ENCODE results near the gene TADA2A.
"Not testable (repeated sequence)": the region's sequence is repeated elsewhere in the genome, so short reads cannot be mapped to it uniquely, and the experiment has no call there.

TADA2A gene

DNA sequence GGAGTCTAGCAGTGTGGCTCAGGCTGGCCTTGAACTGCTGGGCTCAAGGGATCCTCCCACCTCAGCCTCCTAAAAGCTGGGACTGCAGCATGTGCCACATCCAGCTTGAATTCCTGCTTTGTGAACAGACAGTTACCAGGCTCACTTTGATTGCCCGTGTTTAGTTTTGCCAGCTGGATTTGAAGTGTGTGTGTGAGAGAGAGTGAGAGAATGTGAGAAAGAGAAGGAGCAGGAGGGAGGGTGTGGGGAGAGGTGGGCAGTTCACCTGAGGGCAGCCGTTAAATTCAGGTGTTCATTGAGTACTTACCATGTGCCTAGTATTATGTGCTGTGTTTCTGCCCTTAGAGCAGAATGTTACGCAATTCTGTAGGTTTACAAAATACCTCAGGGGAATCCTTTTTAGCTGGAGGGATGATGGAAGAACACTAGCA, 87.7 kb downstream of the TADA2A start:
- no peak for DNase-seq

DNA sequence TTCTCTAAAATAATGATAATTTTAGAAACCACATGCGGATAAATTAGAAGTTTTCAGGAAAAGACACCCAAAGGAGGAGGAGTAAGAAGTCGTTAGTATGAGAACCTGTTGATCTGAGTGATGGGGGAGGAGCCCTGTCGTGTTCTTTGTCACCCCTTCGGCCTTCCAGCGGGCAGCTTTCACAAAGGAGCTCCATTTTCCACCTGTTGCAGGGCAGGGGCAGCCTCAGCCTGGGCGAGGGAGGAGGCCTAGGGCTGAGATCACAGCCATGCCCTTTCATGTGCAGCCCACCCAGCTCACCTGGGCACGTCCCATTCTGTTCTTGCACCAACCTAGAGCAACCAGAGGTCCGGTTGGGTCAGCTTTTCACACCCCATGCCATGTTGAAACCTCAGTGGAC, 88.3 kb downstream of the TADA2A start:
- no peak for DNase-seq

DNA sequence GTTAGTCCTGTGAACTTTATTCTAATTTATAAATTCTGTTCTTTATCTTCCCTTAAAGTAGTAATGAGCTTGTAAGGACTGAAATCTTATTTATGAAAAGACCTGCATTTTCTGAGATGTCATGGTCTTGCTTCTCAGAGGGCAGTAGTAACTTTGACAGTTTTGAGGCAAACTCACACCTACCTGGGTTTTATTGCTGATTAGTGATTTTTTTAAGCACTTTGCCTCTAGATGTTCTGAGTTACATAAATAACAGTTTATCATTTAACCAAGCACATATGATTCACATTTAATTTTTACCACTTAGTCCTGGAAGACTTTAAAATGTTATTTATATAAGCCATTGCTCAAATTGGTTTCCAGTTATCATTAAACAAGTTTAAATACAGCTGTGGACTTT, 93.7 kb downstream of the TADA2A start:
- DNase-seq = no peak

DNA sequence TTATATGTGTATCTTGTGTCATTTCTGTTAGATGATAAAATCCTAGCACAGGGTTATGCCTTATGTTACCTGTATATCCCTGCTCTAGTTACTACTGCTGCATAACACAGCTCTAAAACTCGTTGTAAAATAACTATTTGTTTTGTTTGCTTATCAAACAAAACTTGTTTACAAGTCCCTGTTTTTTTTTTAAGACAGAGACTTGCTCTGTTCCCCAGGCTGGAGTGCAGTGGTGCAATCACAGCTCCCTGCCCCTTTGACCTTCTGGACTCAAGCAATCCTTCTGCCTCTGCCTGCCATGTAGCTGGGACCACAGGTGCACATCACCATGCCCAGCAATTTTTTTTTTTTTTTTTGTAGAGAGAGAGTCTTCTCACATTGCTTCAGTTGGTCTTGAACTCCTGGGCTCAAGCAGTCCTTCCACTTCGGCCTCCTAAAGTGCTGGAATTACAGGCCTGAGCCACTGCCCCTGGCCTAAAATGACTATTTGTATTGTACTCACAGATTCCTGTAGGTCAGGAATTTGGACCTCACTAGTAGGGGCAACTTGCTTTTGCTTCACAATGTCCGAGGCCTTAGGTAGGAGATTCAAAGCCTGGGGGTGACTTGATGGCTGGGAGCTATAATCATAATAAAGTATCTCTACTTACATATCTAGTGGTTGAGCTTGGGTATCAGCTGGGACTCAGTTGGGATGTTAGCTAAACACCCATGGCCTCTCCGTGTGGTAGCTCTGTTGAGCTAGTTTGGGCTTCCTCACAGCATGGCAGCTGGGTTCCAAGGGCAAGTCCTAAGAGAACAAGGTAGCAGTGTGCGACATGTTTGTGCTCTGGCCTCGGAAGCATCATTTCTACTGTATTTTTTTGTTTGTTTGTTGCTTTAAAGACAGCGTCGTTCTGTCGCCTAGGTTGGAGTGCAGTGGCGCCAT, 95.6 kb downstream of the TADA2A start:
- no peak for DNase-seq

DNA sequence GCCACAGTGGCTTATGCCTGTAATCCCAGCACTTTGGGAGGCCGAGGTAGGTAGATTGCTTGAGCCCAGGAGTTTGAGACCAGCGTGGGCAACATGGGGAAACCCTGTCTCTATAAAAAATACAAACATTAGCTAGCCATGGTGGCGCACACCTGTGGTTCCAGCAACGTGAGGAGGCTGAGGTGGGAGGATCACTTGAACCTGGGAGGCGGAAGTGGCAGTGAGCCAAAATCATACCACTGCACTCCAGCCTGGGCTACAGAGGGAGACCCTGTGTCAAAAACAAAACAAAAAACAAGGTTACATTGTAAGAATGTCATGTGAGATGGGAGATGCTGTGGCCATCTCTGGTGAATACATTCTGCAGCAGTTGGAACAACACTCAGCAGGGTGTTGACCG, 96.5 kb downstream of the TADA2A start:
- no peak for DNase-seq

DNA sequence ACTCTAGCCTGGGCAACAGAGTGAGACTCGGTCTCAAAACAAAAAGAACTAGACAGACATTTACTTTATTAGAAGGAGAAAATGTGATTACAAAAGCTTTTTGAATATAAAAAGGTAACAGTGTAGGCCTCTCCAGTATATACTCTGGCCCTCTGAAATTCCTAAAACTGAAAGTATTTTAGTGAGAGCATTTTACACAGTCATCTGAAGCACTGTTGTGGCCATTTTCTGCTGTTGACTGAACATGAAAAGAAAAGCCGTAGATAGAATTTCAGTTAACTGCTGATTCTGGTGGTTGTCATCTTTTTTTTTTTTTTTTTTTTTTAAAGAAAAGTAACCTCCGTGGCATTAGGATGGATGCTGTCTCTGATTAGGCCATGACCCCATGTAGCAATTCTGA, 98.6 kb downstream of the TADA2A start:
- no peak for DNase-seq

DNA sequence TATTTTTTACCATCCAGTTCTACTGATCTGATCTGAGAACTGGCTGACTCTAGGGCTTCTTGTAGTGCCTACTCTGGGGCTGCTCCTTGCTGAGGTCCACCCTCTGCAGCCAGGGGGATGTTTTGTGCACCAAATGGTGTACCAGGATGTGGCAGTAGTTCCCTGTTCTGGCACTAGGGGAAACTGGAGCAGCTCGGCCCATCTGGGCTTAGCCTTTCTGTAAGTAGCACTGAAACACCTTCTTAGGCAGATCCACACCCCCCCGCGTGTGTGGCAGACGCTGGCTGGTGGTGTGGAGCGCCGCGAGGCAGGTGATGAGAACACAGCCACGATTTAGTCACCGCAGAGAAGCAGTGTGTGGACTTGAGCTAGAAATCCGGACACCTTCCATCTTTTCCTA, 100.0 kb downstream of the TADA2A start:
- no peak for DNase-seq

DNA sequence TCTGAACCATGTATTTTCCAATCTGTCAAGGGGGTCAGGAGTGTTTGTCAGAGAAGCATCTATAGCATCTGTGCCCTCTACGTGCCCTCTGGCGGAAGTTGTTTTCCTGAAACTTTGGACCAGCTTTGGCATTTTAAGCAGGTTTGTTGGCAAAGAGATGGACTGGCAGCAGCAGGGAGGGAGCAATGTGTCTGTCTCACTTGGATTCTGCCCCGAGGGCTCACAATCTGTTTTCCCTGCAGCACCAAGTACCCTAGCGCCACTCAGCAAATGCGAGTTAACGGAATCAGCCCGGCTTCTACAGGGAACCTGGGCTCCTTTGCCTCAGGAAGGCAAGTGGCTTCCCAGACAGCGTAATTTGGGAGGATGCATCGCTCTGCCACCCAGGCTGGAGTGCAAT, 100.4 kb downstream of the TADA2A start:
- DNase-seq = no peak

DNA sequence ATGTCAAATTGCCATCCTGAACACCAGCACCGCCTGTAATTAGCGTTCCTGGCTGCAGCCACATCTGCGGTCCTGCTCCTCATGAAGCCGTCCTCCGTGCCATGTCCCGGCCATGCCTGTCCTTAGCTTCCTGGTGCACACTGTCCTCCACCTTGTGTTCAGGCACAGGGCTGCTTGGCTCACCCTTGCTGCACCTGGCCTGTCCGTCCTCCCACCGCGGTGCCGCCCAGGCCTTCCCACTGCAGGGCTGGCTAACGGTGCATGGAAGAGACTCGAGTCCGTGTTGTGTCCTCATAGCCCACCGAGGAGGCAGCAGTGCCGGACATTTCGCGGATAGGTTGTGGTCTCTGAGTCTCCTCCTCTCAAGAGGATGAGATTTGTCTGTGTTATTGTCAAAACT, 103.4 kb downstream of the TADA2A start:
- no peak for DNase-seq

DNA sequence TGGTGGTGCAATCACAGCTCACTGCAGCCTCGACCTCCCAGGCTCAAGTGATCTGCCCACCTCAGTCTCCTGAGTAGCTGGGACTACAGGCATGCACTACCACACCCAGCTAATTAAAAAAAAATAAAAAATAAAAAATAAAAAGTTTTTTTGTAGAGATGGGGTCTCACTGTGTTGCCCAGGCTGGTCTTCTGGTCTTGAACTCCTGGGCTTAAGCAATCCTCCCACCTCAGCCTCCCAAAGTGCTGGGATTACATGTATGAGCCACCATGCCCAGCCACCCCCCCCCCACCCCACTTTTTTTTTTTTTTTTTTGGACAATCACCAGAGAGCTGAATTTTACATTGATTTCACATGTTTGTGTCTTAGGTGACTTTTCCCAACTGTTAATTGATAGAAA, 105.0 kb downstream of the TADA2A start:
- not testable (repeated sequence) for DNase-seq

DNA sequence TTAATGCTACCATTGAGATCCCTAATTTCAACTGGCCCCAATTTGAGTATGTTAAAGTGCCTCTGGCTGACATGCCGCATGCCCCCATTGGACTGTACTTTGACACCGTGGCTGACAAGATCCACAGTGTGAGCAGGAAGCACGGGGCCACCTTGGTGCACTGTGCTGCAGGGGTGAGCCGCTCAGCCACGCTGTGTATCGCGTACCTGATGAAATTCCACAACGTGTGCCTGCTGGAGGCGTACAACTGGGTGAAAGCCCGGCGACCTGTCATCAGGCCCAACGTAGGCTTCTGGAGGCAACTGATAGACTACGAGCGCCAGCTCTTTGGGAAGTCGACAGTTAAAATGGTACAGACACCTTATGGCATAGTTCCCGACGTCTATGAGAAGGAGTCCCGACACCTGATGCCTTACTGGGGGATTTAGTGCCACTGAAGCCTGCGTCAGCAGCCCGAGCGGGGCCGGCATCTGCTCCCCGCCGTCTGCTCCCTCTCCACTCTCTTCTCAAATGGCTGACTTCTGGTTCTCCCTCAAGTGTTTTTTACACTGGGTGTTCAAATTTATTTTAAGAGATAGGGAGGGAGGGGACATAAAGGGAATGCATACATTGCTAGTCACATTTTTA, 105.9 kb downstream of the TADA2A start:
- DNase-seq = no peak

DNA sequence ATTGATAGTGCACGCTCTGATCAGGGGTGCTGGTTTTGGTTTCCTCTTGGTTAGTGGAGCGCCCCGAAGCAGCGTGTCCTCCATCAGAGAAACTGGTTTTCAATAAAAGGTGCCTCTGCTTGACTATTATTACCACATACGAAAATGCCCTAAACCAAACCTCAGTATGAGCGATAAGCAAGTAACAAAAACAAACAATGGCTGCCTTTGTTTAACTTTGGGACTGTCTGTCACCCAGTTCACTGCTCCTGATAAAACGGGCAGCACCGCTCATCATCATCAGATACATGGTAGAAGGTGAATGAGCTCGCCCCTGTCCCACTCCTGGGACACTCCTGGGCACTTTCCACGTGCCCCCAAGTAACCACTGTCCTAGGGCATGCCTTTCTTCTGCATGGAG, 107.0 kb downstream of the TADA2A start:
- no peak for DNase-seq

DNA sequence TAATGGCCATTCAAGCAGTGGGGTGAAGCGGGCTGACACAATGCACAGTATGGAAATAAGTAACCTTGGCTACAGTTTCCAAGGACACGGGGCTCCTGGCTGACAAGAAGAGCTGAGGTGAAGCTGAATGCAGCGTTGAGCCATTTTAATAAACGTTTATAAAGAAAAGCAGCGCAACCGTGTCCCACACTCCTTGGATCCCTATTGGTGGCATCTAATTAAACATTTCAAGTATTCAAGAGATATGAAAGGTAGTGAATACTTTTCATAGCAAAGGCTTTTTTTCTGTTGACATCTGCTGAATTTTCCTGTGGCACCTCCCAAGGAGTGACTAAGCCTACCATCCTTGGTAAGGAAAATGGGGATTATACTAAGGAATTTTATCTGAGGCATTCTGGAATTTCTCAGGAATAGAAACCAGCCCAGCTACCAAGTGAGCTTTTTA, 109.5 kb downstream of the TADA2A start:
- DNase-seq = peak; percentile 80

DNA sequence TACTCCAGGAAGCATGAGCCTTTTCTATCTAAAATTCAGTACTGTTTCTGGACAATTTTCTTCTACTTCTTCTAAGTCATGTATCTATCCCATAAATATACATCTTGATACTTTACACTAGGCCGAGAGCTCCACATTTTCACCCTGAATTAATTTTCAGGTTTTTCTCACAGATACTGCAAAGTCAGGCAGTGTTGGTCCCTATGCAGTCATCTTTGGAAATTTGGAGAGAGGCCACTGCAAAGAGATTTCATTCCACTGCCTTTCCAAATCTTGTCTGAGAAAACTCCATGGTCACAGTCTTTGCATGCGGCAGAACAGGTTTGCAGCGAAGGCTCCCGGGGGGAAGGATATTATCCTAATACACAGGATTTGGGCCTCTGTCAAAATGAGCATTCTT, 111.2 kb downstream of the TADA2A start:
- DNase-seq = no peak

DNA sequence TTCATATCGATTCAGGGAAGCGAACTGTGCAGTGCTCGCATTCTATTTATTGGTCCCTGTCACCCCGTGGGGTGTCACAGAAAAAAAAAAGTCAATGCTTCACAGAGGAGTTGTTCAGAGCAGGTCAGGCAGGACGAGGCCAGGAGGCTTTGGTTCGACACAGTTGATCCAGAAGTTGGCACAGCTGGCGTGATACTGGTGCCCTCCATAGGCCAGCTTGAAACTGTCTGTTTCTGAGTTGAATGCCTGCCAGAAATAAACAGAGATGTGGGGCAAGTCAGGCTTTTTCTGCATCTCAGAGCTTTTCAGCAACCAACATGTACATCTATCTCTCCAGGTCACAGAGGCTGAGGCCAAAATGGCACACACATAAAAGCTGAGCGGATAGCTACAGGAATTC, 112.1 kb downstream of the TADA2A start:
- DNase-seq = no peak

DNA sequence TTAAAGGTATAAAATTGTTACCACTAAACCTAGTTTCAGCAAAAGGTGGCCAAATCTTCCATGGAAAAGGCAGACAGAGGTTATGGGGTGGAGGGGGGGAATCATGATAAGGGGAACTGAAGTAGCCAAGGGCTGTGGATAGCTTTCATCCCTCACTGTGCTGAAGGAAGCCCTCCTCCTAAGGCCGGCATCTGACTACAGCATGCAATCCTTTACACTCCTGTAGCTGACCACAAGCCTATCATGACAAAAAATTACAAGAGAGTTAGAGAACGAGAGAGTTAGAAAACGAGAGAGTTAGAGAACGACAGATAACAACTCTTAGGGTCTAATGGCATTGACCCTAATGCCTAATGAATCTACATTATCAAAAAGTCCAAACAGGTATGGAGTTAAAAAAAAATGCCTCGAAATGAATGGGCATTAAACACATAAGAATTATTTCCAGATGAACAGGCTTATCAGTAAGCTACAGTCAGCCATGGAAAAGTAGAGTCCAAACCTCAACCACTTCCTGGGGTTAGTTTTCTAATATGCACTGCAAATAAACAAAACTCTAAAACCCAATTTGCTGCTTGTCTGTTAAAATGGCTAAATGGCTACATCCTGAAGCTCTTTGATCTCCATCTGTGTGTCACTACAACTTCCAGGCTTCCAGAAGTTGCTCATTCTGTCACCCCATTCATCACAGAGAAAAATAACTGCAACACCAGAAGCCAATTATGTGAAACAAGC, 112.7 kb downstream of the TADA2A start:
- DNase-seq = no peak

DNA sequence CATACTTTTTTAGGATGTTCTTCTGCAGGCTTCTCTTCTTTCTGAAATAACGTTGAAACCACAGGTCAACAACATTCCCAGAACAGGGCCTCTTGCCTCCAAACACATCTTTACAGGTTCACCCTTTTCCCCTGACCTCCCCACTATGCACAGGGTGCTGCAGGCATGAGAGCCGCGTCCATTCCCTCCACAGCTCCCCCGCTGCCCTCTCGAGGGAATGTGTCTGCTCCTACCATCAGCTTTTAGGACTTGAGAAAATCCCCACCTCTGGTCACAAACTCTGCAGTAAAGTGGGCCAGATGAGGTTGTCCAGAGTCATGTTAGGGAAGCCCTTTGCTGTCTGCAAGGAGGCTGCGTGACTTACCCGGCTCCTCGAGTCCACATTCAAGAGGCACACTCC, 113.5 kb downstream of the TADA2A start:
- no peak for DNase-seq

DNA sequence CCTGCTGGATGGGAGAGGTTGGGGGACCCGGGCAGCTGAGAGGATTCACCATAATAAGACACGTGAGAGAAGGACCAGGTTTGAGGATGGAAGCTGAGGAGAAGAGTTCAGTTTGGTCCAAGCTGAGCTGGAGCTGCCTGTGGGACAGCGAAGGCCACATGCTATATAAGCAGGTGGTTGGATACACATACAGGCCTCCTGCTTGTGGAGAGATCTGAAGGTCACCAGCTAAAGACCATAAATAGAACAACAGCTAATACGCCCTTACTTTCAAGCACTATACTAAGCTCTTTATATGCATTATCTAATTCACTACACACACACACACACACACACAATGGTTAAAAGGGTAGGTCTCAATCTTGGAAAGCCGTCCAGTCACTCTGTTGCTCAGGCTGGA, 115.1 kb downstream of the TADA2A start:
- DNase-seq = no peak

DNA sequence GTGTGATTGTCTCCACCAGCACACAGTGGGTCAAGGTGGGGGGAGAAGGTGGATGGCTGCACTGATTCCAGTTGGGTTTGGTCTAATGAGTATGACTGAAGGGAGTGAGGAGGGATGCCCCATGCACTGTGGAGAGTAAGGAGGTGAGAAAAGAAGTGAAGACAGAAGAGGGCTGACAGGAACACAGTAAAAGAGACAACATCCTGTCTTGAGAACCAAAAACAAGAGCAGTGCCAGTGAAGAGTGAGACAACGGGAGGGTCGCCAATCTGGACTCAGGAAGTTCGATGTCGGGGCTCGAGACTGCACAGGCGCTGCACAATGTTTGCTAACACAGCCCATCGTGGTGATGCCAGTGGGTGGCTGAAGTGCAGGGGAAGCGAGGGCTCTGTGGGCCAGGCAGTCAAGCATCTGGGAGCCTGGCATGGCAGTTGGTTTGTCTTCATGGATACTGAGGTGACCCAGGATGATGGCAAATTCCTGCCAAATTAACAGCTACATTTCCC, 117.1 kb downstream of the TADA2A start:
- DNase-seq = no peak

DNA sequence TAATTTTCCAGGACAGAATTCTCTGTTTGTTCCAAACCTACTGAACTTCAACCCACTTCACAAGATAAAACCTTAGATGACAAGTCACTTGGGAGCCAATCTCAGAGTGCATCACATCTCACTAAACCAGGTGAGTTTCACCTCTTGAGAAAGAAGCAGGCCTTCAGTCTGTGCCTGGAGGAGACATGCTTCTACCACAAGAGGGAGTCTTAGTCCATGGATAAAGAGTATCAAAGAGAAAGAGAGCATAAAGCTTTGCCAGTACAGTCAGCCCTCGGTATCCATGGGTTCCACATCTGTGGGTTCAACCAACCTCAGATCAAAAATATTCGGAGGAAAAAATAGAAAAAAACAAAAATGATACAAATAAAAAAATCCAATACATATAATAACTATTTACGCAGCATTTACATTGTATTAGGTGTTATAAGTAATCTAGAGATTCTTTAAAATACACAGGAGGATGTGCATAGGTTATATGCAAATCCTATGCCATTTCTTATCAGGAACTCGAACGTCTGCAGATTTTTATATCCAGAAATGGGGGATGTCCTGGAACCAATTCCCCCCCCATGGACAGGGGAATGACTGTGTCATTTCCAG, 120.7 kb downstream of the TADA2A start:
- peak; percentile 63 for DNase-seq

Measured in DMS79 treated with DMSO at 0.1 percent for 48 hours (cell line).